Measurements from ENCODE around the gene DUSP5.

The DUSP5 gene

DNA sequence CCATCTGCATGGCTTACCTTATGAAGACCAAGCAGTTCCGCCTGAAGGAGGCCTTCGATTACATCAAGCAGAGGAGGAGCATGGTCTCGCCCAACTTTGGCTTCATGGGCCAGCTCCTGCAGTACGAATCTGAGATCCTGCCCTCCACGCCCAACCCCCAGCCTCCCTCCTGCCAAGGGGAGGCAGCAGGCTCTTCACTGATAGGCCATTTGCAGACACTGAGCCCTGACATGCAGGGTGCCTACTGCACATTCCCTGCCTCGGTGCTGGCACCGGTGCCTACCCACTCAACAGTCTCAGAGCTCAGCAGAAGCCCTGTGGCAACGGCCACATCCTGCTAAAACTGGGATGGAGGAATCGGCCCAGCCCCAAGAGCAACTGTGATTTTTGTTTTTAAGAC lies 12.4 kb downstream of the DUSP5 start:
- H3K4me3 ChIP-seq (ENCODE audit: low read depth, low read length): no peak overlapping the region
- DNase-seq (ENCODE audit: low read depth): no peak
- TF ChIP-seq, protein P1, sequence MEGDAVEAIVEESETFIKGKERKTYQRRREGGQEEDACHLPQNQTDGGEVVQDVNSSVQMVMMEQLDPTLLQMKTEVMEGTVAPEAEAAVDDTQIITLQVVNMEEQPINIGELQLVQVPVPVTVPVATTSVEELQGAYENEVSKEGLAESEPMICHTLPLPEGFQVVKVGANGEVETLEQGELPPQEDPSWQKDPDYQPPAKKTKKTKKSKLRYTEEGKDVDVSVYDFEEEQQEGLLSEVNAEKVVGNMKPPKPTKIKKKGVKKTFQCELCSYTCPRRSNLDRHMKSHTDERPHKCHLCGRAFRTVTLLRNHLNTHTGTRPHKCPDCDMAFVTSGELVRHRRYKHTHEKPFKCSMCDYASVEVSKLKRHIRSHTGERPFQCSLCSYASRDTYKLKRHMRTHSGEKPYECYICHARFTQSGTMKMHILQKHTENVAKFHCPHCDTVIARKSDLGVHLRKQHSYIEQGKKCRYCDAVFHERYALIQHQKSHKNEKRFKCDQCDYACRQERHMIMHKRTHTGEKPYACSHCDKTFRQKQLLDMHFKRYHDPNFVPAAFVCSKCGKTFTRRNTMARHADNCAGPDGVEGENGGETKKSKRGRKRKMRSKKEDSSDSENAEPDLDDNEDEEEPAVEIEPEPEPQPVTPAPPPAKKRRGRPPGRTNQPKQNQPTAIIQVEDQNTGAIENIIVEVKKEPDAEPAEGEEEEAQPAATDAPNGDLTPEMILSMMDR (IDR thresholded peaks at IDR 0.05; ENCODE audit: control insufficient read depth, extremely low read depth, insufficient read depth): no peak

DNA sequence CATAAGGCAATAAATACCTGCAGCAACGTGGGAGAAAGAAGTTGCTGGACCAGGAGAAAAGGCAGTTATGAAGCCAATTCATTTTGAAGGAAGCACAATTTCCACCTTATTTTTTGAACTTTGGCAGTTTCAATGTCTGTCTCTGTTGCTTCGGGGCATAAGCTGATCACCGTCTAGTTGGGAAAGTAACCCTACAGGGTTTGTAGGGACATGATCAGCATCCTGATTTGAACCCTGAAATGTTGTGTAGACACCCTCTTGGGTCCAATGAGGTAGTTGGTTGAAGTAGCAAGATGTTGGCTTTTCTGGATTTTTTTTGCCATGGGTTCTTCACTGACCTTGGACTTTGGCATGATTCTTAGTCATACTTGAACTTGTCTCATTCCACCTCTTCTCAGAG lies 13.0 kb downstream of the DUSP5 start:
- TF ChIP-seq, protein P1 (IDR thresholded peaks at IDR 0.05; ENCODE audit: control insufficient read depth, extremely low read depth, insufficient read depth): no peak
- no peak for DNase-seq (ENCODE audit: low read depth)
- no peak overlapping the region for H3K4me3 ChIP-seq (ENCODE audit: low read depth, low read length)

DNA sequence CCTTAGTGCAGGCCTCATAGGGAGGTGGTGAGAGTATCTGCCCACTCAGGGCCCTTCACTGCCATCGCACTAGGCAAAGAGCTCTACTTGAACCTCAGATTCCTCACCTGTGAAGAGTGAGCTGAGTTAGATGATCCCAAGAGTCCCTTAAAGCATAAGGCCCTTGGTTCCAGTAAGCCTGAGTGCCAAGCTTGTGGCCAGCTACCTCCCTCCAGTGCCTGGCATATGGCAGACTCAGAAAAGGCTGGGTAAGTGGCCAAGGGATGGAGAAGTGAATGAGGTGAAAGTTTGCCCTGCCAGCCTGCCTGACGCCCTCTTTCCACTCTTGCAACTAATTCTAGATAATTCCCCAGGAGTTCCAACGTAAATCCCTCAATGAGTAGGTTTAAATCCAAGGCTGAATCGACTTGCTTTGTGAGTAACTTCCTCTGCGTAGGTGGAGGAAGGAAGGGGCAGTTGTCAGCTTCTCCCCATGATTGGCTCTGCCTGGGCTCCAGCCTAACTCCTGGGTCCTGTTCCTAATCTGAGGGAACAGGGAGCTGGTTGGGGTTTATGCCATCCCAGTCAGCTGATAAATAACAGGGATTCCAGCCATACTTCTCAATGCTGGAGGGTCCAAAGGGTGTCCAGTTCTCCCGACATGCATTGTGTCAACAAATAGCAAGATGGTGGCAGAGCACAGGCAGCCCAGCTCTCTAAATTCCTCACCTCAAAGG lies 14.2 kb downstream of the DUSP5 start:
- TF ChIP-seq, protein P1 (IDR thresholded peaks at IDR 0.05; ENCODE audit: control insufficient read depth, extremely low read depth, insufficient read depth): no peak
- no peak for DNase-seq (ENCODE audit: low read depth)
- H3K4me3 ChIP-seq (ENCODE audit: low read depth, low read length): no peak overlapping the region

DNA sequence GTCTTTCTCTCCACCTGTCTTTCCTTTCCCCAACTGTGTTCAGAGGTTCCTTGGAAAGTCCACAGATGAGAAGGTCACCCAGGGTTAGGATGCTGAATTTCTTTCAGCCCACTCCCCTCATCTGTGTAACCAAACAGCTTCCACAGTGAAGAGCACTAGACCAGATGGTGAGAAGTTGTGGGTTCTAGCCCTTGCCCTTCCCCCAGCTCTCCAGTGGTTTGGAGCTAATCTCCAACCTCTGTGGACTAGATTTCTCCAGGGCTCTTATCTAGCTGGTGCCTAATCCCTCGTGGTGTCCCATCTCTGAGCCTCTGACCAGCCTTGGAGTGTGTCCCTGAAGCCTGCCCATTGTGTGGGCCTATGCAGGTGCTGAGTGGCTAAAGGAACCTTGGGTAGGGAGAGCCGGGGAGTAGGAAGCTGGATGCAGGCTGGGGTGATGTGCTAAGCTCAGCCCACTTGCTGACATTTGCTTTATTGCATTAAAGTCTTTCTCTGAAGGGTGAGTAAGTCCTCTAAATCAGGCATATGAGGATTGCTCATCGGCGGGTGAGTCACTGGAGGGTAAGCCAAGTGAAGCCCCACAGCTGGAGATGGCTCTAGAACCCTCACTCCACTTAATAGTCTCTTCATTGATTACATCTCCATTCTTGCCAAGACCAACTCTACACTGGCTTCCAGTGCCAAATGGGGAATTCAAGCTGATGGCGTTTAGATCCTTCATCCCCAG lies 14.9 kb downstream of the DUSP5 start:
- DNase-seq (ENCODE audit: low read depth): no peak
- H3K4me3 ChIP-seq (ENCODE audit: low read depth, low read length): no peak overlapping the region
- TF ChIP-seq, protein P1 (IDR thresholded peaks at IDR 0.05; ENCODE audit: control insufficient read depth, extremely low read depth, insufficient read depth): no peak

DNA sequence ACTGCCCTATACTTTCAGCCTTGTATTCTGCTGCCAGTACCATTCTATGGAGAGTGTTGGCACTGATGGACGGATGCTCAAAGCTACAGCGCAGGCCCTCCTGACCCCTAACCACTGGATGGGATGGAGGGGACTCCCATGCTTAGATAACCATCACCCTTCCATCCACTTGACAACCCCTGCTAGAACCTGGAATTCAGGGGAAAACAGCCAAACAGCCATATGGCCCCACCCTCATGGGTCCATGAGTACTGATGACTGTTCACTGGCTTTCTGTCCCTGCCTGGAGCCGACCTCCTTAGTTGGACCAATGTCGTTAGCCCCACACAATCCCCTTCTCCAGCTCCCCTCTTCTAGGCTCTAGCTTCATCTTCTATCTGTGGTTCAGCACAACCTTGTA lies 16.2 kb downstream of the DUSP5 start:
- no peak for DNase-seq (ENCODE audit: low read depth)
- H3K4me3 ChIP-seq (ENCODE audit: low read depth, low read length): no peak overlapping the region
- TF ChIP-seq, protein P1 (IDR thresholded peaks at IDR 0.05; ENCODE audit: control insufficient read depth, extremely low read depth, insufficient read depth): no peak

DNA sequence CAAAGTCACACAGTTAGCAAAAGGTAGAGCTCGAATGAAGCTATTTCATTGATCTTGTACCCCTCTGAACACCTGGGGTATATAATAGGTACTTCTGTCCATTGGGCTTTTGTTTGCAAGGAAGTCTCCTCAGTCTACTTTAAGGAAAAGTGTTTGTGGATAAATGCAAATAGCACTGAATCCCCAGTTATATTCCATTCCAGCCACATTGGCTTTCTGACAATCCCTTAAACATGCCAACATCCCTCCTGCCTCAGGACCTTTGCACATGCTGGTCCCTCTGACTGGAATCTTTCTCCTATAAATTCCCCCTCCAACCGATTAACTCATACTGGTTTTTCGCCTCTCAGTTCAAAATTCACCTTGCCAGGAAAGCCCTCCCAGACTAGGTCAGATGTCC lies 17.1 kb downstream of the DUSP5 start:
- TF ChIP-seq, protein P1 (IDR thresholded peaks at IDR 0.05; ENCODE audit: control insufficient read depth, extremely low read depth, insufficient read depth): no peak
- DNase-seq (ENCODE audit: low read depth): no peak
- H3K4me3 ChIP-seq (ENCODE audit: low read depth, low read length): no peak overlapping the region
